SKM-1 (cell line): ENCODE results near the gene ST3GAL2.
A peak's percentile ranks its signal among the peaks of the same experiment; 100 is the strongest.
"Not testable (repeated sequence)": the region's sequence is repeated elsewhere in the genome, so short reads cannot be mapped to it uniquely, and the experiment has no call there.

ENCODE experiments used
- DNase-seq: peaks from one replicate; lab custom pipeline; 2025; ENCODE audit not compliant: unreplicated experiment; lab: John Stamatoyannopoulos, UW

Gene ST3GAL2

DNA sequence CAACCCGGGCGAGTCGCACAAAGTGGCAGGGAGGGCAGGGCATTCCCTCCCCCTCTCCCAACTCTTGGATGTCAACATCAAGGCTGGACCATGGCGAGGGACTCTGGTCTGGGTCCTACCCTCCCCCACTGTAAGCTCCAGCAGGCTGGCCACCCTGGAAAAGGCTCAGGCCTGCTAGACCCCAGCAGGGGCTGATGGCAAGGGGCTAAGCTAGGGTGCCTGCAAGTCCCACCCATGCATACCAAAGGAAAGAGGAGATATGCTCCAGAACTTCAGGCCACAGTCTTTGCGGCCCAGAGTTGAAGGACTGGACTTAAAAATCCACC lies 19.9 kb downstream of the ST3GAL2 start:
- no peak for DNase-seq

DNA sequence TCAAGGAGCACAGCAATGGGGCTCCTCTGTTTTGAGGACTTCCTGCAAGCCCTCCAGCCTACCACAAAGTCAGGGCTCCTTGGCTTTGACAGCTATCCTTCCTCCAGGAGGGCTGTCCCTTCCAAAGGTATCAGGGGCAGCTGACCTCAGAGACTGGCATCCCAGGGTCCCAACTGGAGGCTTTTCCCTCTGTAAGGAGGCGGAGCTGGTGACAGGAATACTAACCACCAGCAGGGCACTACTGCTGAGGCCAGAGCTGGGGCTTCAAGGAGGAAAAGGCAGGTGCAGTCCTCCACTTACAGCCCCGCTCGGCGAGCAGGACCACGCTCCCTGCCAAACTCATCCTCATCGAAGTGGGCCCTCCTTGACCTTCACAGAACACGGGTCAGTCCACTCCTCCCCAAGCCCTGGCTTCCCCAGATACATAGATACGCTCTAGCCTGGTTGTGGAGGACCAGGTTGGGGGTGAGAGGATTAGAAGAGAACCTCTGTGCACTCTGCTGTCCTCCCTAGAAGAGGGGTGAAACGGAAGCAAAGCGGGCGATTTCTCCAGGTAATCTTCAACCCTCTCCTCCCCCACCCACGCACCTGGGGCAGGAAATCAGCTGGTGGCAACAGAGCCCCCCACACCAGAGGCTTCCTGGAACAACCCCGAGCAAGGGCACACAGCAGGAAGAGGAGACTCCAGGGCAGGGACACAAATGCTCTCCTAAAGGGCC lies 20.5 kb downstream of the ST3GAL2 start:
- no peak for DNase-seq

DNA sequence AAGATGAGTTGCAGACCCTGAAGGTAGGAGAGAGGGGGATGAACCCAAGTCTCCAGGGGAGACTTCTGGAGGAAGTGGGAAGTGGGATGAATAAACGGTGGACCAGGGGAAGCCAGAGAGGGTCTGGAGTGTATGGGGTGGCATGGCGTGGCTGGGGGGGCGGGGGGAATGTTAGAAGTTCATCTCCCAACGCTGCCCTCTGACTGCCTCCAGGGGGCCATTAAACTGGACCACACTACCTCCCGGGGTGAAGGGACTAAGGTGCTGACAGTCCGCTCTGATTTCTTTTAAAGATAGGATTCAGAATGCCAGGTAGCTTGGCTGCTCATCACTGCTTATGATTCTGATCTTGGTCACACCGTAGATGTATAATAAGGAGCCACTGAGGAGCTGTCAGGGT lies 21.2 kb downstream of the ST3GAL2 start:
- DNase-seq = no peak

DNA sequence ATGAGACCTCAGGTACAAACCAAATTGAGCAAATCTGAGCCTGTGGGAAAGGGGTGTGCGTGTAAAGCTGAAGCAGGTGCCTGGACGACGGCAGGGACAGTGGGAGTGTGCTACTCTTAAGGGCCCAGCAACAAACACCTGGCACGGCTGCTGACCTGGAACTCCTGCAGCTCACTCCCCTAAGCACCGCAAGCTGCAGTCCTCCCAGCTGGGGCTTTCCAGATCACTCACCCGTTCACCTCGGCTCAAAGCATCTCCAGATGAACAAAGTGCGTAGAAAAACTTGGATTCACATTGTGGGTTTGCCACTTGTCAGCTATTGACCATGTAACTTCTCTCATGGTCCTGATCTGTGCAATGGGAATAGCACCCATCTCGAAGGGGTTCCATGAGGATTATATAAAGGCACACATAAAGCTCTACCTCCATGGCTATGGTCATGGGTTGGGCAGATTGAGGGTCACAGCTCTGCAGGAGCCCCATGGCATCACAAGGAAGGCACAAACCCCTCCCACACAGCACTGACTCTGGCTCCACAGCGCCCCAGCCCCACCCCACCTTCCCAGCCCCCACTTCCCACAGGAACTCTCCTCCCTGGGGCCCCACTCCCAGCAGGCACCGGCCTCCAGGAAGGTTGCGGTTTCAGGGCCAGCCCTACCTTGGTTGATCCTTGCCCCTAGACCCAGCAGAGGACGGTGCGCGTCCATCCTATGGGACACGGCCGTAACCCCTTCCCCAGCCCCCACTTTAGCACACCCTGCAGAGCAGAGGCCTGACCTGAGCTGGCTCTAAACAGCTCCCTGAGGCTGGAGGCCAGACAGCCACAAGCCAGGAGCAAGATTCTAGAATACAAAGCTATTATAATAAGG lies 21.9 kb downstream of the ST3GAL2 start:
- DNase-seq = no peak

DNA sequence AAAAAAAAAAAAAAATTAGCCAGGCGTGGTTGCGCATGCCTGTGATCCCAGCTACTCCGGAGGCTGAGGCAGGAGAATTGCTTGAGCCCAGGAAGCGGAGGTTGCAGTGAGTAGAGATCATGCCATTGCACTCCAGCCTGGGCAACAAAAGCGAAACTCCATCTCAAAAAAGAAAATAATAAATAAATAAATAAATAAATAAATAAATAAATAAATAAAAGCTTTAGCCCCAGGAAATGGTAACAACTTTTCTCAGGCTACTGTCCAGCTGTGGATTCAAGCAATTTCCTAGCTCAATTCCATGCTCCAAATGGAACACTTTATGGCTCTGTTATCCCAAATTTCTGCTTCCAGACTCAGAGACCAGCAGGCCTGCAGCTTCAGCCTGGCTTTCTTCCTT lies 25.3 kb downstream of the ST3GAL2 start:
- DNase-seq = not testable (repeated sequence)

DNA sequence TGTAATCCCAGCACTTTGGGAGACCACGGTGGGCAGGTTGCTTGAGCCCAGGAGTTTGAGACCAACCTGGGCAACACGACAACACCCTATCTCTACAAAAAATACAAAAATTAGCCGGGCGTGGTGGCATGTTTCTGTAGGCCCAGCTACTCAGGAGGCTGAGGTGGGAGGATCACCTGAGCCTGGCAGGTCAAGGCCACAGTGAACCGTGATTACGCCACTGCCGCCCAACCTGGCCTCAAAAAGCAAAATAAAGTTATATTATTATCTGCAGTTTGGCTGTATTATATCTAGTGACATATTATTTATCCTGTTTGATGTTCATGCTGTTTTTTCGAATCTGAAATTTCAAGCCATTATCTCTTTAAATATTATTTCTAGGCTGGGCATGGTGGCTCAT lies 26.5 kb downstream of the ST3GAL2 start:
- no peak for DNase-seq

DNA sequence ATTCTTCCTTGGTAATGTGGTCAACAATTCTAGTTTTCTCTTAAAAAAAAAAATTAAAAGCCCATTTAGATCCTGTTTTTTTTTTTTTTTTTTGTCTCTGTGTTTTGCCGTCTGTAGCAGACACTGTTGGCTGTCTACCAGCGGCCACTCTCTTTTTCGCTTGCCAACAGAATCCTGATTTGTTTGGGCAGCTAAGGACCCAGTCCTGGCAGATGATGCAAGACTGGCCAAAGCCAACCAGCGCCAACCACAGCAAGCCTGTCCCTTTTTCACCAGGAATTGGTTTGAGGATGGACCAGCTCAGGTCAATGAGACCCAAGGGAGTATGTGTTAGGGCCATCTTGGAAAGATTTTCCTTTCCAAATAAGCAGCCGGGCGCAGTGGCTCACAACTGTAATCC lies 28.2 kb downstream of the ST3GAL2 start:
- no peak for DNase-seq

DNA sequence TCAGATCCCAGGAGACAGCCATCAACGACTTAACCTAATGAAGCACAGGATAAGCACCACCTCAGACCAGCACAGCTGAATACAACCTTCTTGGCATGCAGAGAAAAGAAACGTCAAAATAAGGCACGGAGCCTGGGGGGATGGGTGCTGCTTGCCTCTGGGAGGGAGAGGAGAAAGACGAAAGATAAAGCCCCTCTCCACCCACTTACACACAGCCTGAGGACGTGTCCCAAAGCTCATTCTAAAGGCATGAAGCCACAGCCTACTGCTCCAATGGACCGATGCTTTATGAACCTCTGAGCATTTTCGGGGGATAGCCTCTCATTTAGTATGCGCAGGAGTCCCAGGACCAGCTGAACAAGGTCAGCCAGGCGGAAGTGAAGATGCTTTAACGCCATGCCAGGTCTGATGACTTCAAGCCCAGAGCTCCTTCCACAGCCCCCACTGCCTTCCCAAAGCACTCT lies 31.1 kb downstream of the ST3GAL2 start:
- DNase-seq = no peak

DNA sequence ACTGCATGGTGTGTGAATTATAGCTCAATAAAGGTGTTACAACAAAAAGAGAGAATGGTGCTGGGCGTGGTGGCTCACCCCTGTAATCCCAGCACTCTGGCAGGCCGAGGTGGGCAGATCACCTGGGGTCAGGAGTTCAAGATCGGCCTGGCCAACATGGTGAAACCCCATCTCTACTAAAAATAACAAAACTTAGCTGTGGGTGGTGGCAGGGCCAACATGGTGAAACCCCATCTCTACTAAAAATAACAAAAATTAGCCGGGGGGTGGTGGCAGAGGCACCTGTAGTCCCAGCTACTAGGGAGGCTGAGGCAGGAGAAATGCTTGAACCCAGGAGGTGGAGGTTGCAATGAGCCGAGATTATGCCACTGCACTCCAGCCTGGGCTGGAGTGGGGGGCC lies 32.8 kb downstream of the ST3GAL2 start:
- DNase-seq = not testable (repeated sequence)

DNA sequence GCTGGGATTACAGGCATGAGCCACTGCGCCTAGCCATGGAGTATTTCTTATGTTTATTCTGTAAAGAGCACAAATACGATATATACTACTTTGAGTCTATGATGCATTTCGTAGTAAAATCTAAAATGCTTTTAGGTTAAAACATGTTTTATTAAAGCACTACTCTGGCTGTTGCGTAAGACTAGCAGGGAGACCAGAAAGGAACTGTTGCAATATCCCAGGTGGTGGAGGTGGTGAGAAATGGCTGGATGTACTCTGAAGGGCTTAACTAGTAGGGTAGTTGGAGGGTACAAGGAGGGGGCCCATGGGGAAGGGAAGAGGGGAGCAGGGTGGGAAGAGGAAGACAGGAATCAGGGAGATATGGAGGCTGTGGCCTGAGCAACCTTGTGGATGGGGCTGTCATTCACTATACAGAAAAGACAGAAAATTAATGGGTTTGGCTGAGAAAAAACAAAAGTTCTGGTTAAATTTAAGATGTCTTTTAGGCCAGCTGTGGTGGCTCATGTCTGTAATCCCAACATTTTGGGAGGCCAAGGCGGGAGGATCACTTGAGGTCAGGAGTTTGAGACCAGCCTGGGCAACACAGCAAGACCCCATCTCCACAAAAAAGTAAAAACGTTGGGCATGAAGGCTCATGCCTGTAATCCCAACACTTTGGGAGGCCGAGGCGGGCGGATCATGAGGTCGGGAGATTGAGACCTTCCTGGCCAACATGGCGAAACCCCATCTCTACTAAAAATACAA lies 35.8 kb downstream of the ST3GAL2 start:
- peak; percentile 20 for DNase-seq

DNA sequence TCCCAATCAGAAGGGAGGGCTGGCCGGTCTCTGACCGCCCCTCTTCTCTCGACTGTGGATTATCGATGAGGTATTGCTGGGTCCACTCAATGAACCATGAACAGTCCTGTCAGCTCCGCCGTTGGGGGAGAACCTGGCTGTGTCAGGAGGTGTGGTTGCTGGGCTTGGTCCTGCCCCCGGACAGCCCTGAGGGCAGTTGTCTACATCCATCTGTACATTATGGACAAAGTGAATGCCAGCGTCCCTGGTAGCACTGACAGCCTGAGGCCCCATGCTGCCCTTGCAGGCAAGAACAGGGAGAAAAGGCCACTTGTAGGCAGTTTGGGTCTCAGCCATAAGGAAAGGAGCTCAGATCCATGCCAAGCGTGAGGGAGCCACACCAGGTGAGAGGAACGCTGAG lies 38.9 kb downstream of the ST3GAL2 start:
- no peak for DNase-seq

DNA sequence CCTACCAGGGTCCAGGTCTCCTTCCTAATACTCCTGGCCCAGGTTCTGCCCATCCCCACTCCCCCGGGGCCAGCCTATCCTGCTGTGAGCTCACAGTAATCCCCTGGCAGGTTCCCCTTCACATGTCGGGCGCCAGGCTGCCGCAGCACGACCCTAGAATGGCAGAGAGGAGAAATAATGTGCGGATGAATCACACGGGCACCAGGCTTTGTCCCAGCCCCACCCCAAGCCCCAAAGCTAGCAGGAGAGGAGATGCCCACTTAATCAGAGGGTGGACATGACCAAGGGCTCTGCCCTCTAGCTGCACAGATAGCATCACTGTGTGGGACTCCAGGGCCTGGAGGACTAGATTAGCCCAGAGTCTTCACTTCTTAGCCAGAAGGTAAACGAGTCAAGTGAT lies 39.5 kb downstream of the ST3GAL2 start:
- no peak for DNase-seq

DNA sequence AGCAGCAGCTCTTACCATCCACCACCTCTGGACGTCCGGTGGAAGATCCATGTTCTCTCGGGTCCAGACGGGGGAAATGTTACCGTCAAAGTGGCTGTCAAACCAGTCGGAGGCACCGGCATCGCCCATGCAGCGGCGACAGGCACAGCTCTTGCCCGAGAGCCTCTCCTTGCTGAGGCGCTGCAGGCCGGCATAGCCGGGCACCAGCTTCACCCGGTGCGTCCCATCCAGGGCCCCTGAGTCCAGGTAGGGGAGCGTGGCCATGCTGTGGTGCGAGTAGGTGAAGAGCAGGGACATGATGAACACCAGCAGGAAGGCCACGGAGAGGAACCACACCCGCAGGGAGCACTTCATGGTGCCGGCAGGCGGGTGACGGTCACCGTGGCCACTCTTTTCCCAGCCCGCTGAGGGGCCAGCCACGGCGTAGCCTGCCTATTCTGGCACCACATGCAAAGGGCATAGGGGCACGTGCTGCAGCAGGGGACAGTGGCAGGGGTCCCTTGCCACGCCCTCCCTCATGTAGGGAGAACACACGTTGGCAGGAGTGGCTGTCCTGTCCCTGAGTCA lies 40.6 kb downstream of the ST3GAL2 start:
- no peak for DNase-seq

DNA sequence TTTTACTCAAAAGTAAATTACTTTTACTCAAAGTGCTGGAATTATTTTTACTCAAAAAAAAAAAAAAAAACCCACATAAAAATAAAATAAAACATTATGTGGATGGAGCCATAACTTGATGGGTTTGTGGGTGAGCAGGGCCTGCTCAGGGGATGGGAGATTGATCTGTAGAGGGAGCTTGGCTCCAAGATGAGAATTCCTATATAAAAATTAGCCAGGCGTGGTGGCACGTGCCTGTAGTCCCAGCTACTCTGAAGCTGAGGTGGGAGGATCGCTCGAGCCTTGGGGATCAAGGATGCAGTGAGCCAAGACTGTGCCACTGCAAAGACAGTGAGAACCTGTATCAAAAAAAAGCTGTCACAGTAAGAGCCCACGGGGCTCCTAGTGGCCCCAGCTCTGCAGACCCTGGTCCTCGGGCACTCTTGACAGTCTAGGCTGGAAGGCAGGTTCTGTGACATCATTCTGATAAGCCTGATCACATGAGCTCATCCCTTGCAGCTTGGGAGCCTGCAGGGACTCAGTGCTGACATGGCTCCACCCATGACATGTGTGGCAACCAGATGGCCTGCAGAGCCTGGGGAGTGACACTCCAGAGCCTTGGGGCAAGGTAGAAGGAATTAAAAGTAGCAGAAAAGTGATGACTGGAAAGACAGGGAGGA lies 42.5 kb downstream of the ST3GAL2 start:
- DNase-seq = no peak

DNA sequence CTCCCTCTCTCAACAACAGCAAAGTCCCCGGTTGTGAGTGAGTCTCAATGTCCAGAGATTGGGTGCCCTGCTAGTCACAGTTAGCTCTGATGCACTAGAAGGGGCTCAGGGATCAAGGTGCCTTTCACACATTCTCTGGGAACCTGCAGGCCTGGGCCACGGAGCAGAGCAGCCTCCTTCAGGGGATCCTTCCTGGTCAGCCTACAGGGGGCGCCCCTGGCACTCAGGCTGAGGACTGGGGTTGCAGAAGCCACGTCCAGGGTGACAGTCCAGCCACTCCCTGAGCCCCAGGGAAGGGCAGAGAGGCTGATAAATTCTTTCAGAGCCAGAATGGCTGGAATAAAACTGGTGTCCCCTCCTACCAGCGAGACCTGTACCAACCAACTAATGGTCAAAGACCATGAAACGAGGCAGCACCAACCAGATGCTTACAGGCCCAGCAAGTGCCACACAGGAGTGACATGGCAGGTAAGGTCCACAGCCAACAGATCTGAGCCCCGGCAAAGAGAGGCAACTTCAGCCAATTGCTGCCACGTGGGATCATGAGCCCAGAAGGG lies 43.5 kb downstream of the ST3GAL2 start:
- DNase-seq = peak; percentile 68

DNA sequence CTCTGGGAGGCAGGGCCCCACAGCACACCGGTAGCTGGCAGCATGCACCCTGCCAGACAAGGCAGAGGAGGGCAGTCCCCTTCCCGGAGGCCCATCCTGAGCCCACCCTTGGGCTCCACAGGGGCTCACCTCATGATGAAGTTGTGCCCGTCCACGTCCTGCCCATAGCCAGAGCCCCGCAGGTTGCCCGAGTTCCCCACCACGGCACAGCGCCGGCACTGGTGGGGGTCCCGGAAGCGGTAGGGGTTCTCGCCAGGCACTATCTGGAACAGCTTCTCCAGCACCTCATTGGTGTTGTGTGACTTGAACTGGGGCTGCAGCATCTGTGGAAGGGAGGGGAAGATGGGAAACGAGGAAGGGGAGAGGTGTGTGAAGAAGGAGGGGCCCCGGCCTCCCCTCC lies 44.0 kb downstream of the ST3GAL2 start:
- no peak for DNase-seq

DNA sequence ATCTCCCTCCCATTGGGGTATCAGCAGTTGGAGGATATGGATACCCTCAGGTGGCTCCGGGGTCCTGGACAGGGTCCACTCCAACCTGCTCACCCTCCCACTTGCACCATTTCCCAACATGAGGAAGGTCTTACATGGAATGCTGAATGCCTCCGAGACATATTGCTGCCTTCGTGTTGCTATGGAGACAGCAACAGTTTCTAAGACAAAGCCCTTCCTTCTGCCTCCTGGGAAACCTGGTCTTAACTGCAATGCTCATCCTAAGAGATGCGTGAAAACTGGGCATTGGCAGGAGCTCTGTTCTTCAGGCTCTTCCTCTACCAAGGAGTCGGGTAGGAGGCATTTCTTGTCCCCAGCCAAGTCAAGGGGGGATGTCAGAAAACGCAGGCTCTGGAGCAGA lies 45.2 kb downstream of the ST3GAL2 start:
- DNase-seq = no peak

DNA sequence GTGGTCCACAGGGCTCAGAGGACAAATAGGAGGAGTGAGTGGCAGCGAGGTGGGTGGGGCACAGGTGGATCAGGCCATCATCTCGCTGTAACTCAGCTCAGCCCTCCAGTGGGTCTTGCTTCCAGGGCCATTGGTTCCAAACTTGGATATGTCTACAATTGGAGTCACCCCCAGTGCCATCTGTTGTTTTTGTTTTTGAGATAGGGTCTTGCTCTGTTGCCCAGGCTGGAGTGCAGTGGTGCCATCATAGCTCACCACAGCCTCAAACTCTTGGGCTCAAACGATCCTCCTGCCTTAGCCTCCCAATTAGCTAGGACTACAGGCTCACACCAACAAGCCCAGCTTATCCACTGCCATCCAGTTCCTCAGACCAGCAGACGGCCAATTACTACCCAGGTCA lies 46.3 kb downstream of the ST3GAL2 start:
- DNase-seq = no peak

DNA sequence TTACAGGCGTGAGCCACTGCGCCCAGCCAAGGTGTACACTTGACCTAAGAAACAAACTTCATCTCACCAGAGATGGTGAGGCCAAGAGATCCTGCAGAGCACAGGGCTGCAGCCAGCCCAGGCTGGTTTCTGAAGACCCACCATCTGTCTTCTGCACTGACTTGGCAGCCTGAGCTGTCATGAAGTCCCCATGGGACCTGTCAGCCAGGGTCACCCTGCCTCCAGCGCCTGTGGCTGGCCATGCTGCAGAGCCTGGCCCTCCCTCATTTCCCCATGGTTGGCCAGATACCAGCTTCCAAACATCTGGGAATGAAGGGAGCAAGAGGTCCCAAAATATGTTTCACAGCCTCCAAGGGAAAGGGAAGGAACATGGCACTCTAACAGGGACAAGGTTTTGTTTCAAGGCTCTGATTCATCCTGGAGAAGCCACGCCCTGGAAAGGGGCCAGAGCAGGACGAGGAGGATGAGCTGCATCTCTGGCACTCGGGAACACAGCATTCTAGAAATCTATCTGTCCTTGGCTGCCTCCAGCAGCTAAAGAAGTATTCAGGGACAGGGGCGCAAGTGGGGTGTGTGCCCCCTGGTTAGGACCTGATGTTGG lies 46.9 kb downstream of the ST3GAL2 start:
- no peak for DNase-seq

DNA sequence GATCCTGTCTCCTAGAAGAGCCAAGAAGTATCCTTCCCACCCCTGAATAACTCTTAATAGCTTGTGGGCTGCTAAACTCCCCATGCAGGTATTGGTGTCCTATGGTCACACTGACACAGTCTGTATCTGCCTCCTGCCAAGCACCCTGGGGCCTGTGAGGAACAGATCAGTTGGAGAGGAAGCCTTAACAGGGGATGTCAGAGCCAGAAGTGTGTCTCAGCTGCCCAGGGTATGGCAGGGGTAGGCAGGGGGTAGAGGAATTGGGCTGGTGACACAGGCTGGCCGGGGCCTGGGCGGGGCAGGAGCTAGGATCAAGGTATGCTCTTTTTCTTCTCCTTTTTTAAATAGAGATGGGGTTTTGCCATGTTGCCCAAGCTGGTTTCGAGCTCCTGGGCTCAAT lies 47.5 kb downstream of the ST3GAL2 start:
- DNase-seq = no peak
